T-cell (primary cell): ENCODE results near the gene RNF145. TPM values are rescaled to one million over a fixed set of nuclear protein-coding genes. Genes with fewer than 3 reads are reported as not detected.

Experiments used
- ATAC-seq, 4 experiments: fragments of 200-7000 bp in 3 of 4; fragments of 150-1000 bp in 1 of 4; cut with Tn5 transposase; replicated peaks in 1 of 4; 1 replicate in 3 of 4; 2 replicates in 1 of 4; pipeline ENCODE4 v1.10.0; 2021; ENCODE audit warnings: moderate library complexity in 3 of 4, mild to moderate bottlenecking in 2 of 4, moderate number of reproducible peaks in 1 of 4
- CTCF ChIA-PET, 2 donors: fragments of 300-600 bp; sonication (Branson Sonifier 250); formaldehyde crosslinking; loops; one replicate each; lab custom pipeline; 2022; ENCODE audit warnings: antibody characterized with exemption in 2 of 2; lab: Charles Lee
- POLR2A ChIA-PET, 2 donors: fragments of 300-600 bp; sonication (Branson Sonifier 250); formaldehyde crosslinking; loops; one replicate each; lab custom pipeline; 2022; ENCODE audit warnings: antibody characterized with exemption in 2 of 2; lab: Charles Lee
- DNase-seq, 35 experiments: peaks; one replicate each; pipeline versions ENCODE4 v3.0.0 to v3.0.0-alpha.2; 2013 to 2023
- H3K27ac ChIP-seq: one replicate; pipeline ENCODE4 v1.5.1; 2013; ENCODE audit warnings: low read length
- H3K27me3 ChIP-seq, 2 experiments: replicated peaks in 1 of 2; 1 replicate in 1 of 2; 2 replicates in 1 of 2; pipeline versions ENCODE4 v1.6.1 to v1.7.0; 2013; ENCODE audit warnings: low read length in 1 of 2, mixed read lengths in 1 of 2; ENCODE audit not compliant: control insufficient read depth in 2 of 2, insufficient read depth in 2 of 2; ENCODE audit errors: extremely low read depth in 1 of 2
- H3K36me3 ChIP-seq, 2 donors: 1 replicate in 1 of 2; 2 replicates in 1 of 2; pipeline versions ENCODE4 v1.6.1 to v1.7.0; 2013; ENCODE audit warnings: low read length in 1 of 2; ENCODE audit not compliant: control insufficient read depth in 2 of 2, insufficient read depth in 1 of 2; ENCODE audit errors: extremely low read depth in 1 of 2
- H3K4me1 ChIP-seq, 2 experiments: 1 replicate in 1 of 2; 2 replicates in 1 of 2; pipeline versions ENCODE4 v1.6.1 to v1.7.0; 2013; ENCODE audit warnings: low read length in 2 of 2, mixed read lengths in 1 of 2; ENCODE audit not compliant: insufficient read depth in 2 of 2, control insufficient read depth in 1 of 2; ENCODE audit errors: extremely low read depth in 1 of 2
- H3K4me3 ChIP-seq, 2 donors: 1 replicate in 1 of 2; 2 replicates in 1 of 2; pipeline versions ENCODE4 v1.5.1 to v1.7.0; 2013; ENCODE audit warnings: mild to moderate bottlenecking in 2 of 2, low read length in 1 of 2, moderate library complexity in 1 of 2; ENCODE audit not compliant: control insufficient read depth in 1 of 2; ENCODE audit errors: extremely low read depth in 1 of 2
- H3K9me3 ChIP-seq: 2 replicates; pipeline ENCODE4 v1.7.0; 2013
- H3K27ac Mint-ChIP-seq, 2 donors: one replicate each; pipeline ENCODE4 v1.8.0; 2020 to 2021; ENCODE audit warnings: mild to moderate bottlenecking in 2 of 2, mixed read lengths in 2 of 2
- H3K27me3 Mint-ChIP-seq, 2 donors: one replicate each; pipeline ENCODE4 v1.8.0; 2021 to 2022; ENCODE audit warnings: mixed read lengths in 2 of 2
- H3K36me3 Mint-ChIP-seq: one replicate; pipeline ENCODE4 v1.8.0; 2021; ENCODE audit warnings: mixed read lengths
- H3K4me1 Mint-ChIP-seq, 3 donors: one replicate each; pipeline ENCODE4 v1.8.0; 2020 to 2022; ENCODE audit warnings: mixed read lengths in 3 of 3, mild to moderate bottlenecking in 1 of 3
- H3K4me3 Mint-ChIP-seq, 3 donors: one replicate each; pipeline ENCODE4 v1.8.0; 2020 to 2022; ENCODE audit warnings: mild to moderate bottlenecking in 3 of 3, mixed read lengths in 3 of 3, moderate library complexity in 3 of 3
- H3K9me3 Mint-ChIP-seq, 3 donors: one replicate each; pipeline ENCODE4 v1.8.0; 2020 to 2022; ENCODE audit warnings: mixed read lengths in 3 of 3
- WGBS: methylation state at CpG from one replicate; pipeline ENCODE4 v1.1.5; 2013; ENCODE audit warnings: missing lambda C conversion rate; ENCODE audit not compliant: insufficient coverage; 5-methylcytosine and 5-hydroxymethylcytosine counted together
- total RNA-seq, 35 experiments: library from RNA in 6 of 35; stranded (reverse) in 6 of 35; fragments of 120-200 nt in 1 of 35; gene quantifications; one replicate each; pipeline versions ENCODE4 v1.2.1 to v1.2.4 and lab custom pipeline; 2013 to 2026

The RNF145 gene
- total RNA-seq, 5 donors from 2014 or later (not counting 1 experiment from before 2014, with no cell fraction given) = 54.0 to 62.8 (median 60.1) TPM

DNA sequence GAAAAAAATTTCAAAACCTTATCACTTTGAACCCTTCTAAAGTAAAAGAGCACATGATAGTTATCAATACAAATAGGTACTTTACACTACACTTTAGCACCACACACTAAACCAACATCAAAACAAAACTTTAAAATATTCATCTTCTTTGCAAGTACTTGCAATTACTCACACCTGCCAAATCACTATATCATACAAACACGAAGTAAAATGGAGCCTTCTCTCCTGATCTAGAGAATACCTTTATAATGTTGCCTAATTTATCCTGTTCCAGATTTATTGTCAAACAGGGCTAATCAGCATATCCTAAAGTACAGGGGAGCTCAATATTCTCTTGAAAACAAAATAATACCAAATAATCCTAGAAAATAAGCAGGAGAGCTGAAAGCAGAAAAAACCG is 3.0 kb downstream of the RNF145 start:
- Histone ChIP-seq H3K27me3 (no peaks in the 10 kb centered on the region), H3K27ac (peak overlapping the region; percentile 95), H3K9me3 (no peaks in the 10 kb centered on the region), H3K36me3 (peaks cover 0 to 4% of the 10 kb centered on the region in 2 donors), H3K4me3 (peak overlapping the region; percentile 42 to 90), H3K4me1 (peaks cover 18 to 50% of the 10 kb centered on the region in 2 experiments)
- ChIA-PET CTCF (interaction anchor here (0.6 to 1.7 kb wide), 3 partner anchors 16 to 816 kb away, joined by 3 read pairs; no protein-coding TSS in a partner anchor), POLR2A (interaction anchor here in 1 of 2 donors (0.7 to 2.1 kb wide), 3 partner anchors 8 to 56 kb away, joined by 5 to 16 read pairs (median 7); no protein-coding TSS in a partner anchor)
- no peak for ATAC-seq
- H3K27ac Mint-ChIP-seq = peak overlapping the region; percentile 93 to 99
- no peaks in the 10 kb centered on the region for H3K9me3 Mint-ChIP-seq
- peak in 1 of 35 experiments; percentile 16 for DNase-seq
- WGBS = 0% methylated on average over 1 of the region's 2 CpGs
- peak overlapping the region; percentile 89 to 99 (median 95) for H3K4me3 Mint-ChIP-seq
- peaks cover 65 to 79% (median 71%) of the 10 kb centered on the region in 3 donors for H3K4me1 Mint-ChIP-seq
- peaks cover 9% of the 10 kb centered on the region for H3K36me3 Mint-ChIP-seq
- H3K27me3 Mint-ChIP-seq = no peaks in the 10 kb centered on the region

DNA sequence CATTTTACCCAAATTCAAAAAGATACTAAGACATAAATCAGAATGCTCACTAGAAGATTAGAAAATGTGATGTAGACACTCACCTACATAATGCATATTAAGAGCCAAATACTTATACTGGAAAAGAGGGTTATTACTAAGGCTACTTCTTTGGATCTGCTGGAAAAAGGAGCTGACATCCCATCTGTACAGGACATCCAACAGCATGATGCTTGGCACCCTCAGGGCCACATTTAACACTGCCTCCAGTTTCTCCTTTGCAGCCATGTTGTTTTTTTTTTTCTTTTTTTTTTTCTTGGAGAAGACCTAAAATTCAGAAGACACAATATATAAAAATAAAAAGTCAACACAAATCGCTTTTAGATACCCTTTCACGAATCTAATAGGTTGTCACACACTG is 6.0 kb downstream of the RNF145 start:
- DNase-seq (no peak), ATAC-seq (no peak)
- Mint-ChIP-seq H3K36me3 (peaks cover 18% of the 10 kb centered on the region), H3K4me1 (peaks cover 79 to 83% (median 81%) of the 10 kb centered on the region in 3 donors), H3K27ac (peak overlapping the region; percentile 68 to 93), H3K27me3 (no peaks in the 10 kb centered on the region), H3K9me3 (no peaks in the 10 kb centered on the region), H3K4me3 (peak overlapping the region in 1 of 3 donors; percentile 99)
- no CpG with 5 or more reads among the region's 2 CpGs for WGBS
- H3K27ac ChIP-seq = peak overlapping the region; percentile 19
- no peak overlapping the region for H3K4me3 ChIP-seq
- ChIA-PET POLR2A (interaction anchor here in 1 of 2 donors (0.5 kb wide), 1 partner anchor 781 kb away, joined by 3 read pairs; no protein-coding TSS in a partner anchor), CTCF (interaction anchor here in 1 of 2 donors (1.2 kb wide), 1 partner anchor 13 kb away, joined by 5 read pairs; no protein-coding TSS in a partner anchor)
- peaks cover 24 to 59% of the 10 kb centered on the region in 2 experiments for H3K4me1 ChIP-seq
- H3K9me3 ChIP-seq = no peaks in the 10 kb centered on the region
- H3K36me3 ChIP-seq = peaks cover 0 to 9% of the 10 kb centered on the region in 2 donors
- H3K27me3 ChIP-seq = no peaks in the 10 kb centered on the region

GRCh38 chr5:159202151-159202550 is 7.2 kb downstream of the RNF145 start:
- Mint-ChIP-seq H3K36me3 (peaks cover 20% of the 10 kb centered on the region), H3K4me1 (peaks cover 78 to 87% (median 86%) of the 10 kb centered on the region in 3 donors), H3K27me3 (no peaks in the 10 kb centered on the region), H3K9me3 (no peaks in the 10 kb centered on the region), H3K27ac (peak overlapping the region; percentile 22 to 55), H3K4me3 (no peak overlapping the region)
- ATAC-seq = no peak
- H3K27ac ChIP-seq = no peak overlapping the region
- ChIA-PET CTCF (interaction anchor here in 1 of 2 donors (0.6 kb wide), 1 partner anchor 10 kb away, joined by 3 read pairs; no protein-coding TSS in a partner anchor), POLR2A (interaction anchor here in 1 of 2 donors (0.7 kb wide), 1 partner anchor 72 kb away, joined by 3 read pairs; no protein-coding TSS in a partner anchor)
- 50% methylated on average over 1 of the region's 4 CpGs for WGBS
- no peaks in the 10 kb centered on the region for H3K9me3 ChIP-seq
- no peak overlapping the region for H3K4me3 ChIP-seq
- H3K27me3 ChIP-seq = no peaks in the 10 kb centered on the region
- peaks cover 31 to 60% of the 10 kb centered on the region in 2 experiments for H3K4me1 ChIP-seq
- no peak for DNase-seq
- H3K36me3 ChIP-seq = peaks cover 0 to 9% of the 10 kb centered on the region in 2 donors

DNA sequence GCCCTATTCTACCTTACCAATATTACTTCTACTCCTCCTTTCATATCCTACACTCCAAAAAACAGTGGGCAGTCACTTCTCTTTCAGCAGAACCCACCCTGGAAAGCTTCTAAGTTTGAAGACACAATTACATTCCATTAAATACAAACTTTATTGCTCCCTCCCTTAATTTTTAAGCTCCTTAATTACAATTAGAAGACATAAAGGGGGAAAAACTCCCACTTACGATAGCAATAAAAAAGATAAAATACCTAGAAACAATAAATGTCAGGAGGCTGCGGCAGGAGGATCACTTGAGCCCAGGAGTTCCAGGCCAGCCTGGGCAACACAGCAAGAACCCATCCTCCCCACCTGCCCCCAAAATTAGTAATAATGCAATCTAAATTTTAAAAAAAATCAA is 9.6 kb downstream of the RNF145 start:
- no peak for ATAC-seq
- Histone ChIP-seq H3K9me3 (no peaks in the 10 kb centered on the region), H3K4me1 (peaks cover 31 to 46% of the 10 kb centered on the region in 2 experiments), H3K27me3 (no peaks in the 10 kb centered on the region), H3K27ac (no peak overlapping the region), H3K36me3 (peaks cover 0 to 16% of the 10 kb centered on the region in 2 donors), H3K4me3 (no peak overlapping the region)
- ChIA-PET CTCF (interaction anchor here (0.6 to 2.5 kb wide), 4 partner anchors 8 to 503 kb away, joined by 4 to 11 read pairs (median 6); no protein-coding TSS in a partner anchor), POLR2A (interaction anchor here in 1 of 2 donors (0.6 to 1.4 kb wide), 3 partner anchors 7 to 40 kb away, joined by 4 to 5 read pairs (median 5); no protein-coding TSS in a partner anchor)
- peak overlapping the region in 1 of 3 donors; percentile 5 for H3K4me3 Mint-ChIP-seq
- no peaks in the 10 kb centered on the region for H3K9me3 Mint-ChIP-seq
- no CpG with 5 or more reads among the region's 2 CpGs for WGBS
- peaks cover 40% of the 10 kb centered on the region for H3K36me3 Mint-ChIP-seq
- H3K4me1 Mint-ChIP-seq = peaks cover 78 to 88% (median 86%) of the 10 kb centered on the region in 3 donors
- H3K27ac Mint-ChIP-seq = peak overlapping the region; percentile 75 to 78
- no peak for DNase-seq
- H3K27me3 Mint-ChIP-seq = no peaks in the 10 kb centered on the region

DNA sequence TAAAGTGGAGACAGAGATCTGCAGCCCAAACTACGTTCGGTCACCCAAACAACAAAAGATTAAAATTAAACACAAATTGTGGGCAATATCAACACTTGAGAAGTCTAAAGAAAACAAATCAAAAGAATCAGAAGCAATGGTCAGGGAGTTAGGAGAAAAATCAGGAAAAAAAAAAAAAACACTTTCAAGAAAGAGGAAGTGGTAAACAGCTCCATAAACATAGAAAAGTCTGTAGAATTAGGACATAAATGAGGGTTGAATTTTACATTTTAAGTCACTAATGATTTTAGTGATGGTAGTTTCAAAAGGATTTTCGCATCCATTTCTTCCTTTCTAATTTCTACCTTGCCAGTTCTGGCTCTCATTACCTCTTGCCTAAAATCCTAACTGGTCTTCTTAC is 10.1 kb downstream of the RNF145 start:
- peaks cover 0 to 21% of the 10 kb centered on the region in 2 donors for H3K36me3 ChIP-seq
- H3K4me3 Mint-ChIP-seq = peak overlapping the region in 1 of 3 donors; percentile 5
- H3K27me3 Mint-ChIP-seq = no peaks in the 10 kb centered on the region
- peak overlapping the region; percentile 75 to 78 for H3K27ac Mint-ChIP-seq
- H3K4me3 ChIP-seq = no peak overlapping the region
- H3K4me1 ChIP-seq = peaks cover 28 to 41% of the 10 kb centered on the region in 2 experiments
- DNase-seq = no peak
- ATAC-seq = no peak
- H3K36me3 Mint-ChIP-seq = peaks cover 43% of the 10 kb centered on the region
- no peaks in the 10 kb centered on the region for H3K27me3 ChIP-seq
- H3K9me3 Mint-ChIP-seq = no peaks in the 10 kb centered on the region
- peak overlapping the region; percentile 30 for H3K27ac ChIP-seq
- no peaks in the 10 kb centered on the region for H3K9me3 ChIP-seq
- ChIA-PET CTCF (interaction anchor here in 1 of 2 donors (0.7 to 2.5 kb wide), 5 partner anchors 9 to 65 kb away, joined by 3 to 11 read pairs (median 8); no protein-coding TSS in a partner anchor), POLR2A (interaction anchor here in 1 of 2 donors (0.6 to 1.4 kb wide), 3 partner anchors 8 to 39 kb away, joined by 4 to 5 read pairs (median 5); no protein-coding TSS in a partner anchor)
- no CpG with 5 or more reads among the region's 3 CpGs for WGBS
- peaks cover 78 to 86% (median 83%) of the 10 kb centered on the region in 3 donors for H3K4me1 Mint-ChIP-seq
